BLaER1 (cell line): ENCODE measurements around the gene SIDT1.
A peak's percentile ranks its signal among the peaks of the same experiment; 100 is the strongest.

ENCODE experiments used
- H3K27ac ChIP-seq: shearing (Covaris generic); formaldehyde crosslinking; 2 replicates; pipeline ENCODE4 v1.8.1; 2022
- H3K27me3 ChIP-seq: shearing (Covaris generic); formaldehyde crosslinking; 2 replicates; pipeline ENCODE4 v1.8.1; 2022
- H3K36me3 ChIP-seq: shearing (Covaris generic); formaldehyde crosslinking; 2 replicates; pipeline ENCODE4 v1.8.1; 2022
- H3K4me1 ChIP-seq: shearing (Covaris generic); formaldehyde crosslinking; 2 replicates; pipeline ENCODE4 v1.8.1; 2022
- H3K4me2 ChIP-seq: shearing (Covaris generic); formaldehyde crosslinking; 2 replicates; pipeline ENCODE4 v1.8.1; 2022
- H3K4me3 ChIP-seq: shearing (Covaris generic); formaldehyde crosslinking; 2 replicates; pipeline ENCODE4 v1.8.1; 2022
- H3K9ac ChIP-seq: shearing (Covaris generic); formaldehyde crosslinking; 2 replicates; pipeline ENCODE4 v1.8.1; 2022
- H3K9me3 ChIP-seq: shearing (Covaris generic); formaldehyde crosslinking; 2 replicates; pipeline ENCODE4 v1.8.1; 2022
- H4K20me1 ChIP-seq: shearing (Covaris generic); formaldehyde crosslinking; 2 replicates; pipeline ENCODE4 v1.8.1; 2022
- Cebpa-rat ChIP-seq: shearing (Covaris generic); IDR thresholded peaks from 2 replicates; pipeline ENCODE4 v1.8.1; 2022

The SIDT1 gene

DNA sequence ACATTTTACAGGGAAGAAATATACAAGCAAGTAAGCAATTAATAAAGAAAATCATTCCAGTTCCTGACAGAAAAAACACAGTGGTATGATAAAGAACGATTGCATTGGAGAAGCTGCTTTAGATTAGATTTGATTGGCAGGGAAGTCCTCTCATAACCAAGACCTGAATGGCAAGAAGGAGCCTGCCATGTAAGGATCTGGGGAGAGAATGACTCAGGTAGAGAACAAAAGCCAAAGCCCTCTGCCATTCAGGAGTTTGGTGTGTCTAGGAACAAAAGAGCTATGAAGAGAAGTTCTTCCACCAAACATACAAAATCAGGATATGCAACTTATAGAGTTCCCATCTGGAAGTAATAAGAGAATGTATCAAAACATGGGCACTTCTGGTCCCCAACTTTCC lies 57.6 kb downstream of the SIDT1 start:
- H3K9ac ChIP-seq: no peak overlapping the region
- H3K4me2 ChIP-seq: no peak overlapping the region
- no peaks in the 10 kb centered on the region for H3K9me3 ChIP-seq
- H3K27me3 ChIP-seq: no peaks in the 10 kb centered on the region
- H3K27ac ChIP-seq: no peak overlapping the region
- no peaks in the 10 kb centered on the region for H3K4me1 ChIP-seq
- H4K20me1 ChIP-seq: no peaks in the 10 kb centered on the region
- no peaks in the 10 kb centered on the region for H3K36me3 ChIP-seq
- no peak overlapping the region for H3K4me3 ChIP-seq
- no peak for TF ChIP-seq Cebpa-rat

DNA sequence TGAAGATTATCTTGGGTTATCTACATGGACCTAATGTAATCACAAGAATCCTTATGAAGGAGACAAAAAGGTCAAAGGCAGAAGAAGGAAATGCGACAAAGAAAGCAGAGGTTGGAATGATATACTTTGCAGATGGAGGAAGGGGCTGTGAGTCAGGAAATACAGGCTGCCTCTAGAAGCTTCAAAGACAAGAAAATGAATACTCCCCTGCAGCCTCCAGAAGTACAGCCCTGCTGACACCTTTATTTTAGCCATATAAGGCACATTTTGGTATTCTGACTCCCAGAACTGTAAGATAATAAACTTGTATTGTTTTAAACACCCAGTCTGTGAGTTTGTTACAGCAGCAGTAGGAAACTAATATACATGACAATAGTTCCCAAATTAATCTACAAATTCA lies 58.6 kb downstream of the SIDT1 start:
- H3K36me3 ChIP-seq: no peaks in the 10 kb centered on the region
- TF ChIP-seq Cebpa-rat: no peak
- no peak overlapping the region for H3K27ac ChIP-seq
- no peak overlapping the region for H3K9ac ChIP-seq
- no peaks in the 10 kb centered on the region for H4K20me1 ChIP-seq
- no peaks in the 10 kb centered on the region for H3K4me1 ChIP-seq
- H3K9me3 ChIP-seq: no peaks in the 10 kb centered on the region
- no peak overlapping the region for H3K4me3 ChIP-seq
- H3K4me2 ChIP-seq: no peak overlapping the region
- H3K27me3 ChIP-seq: no peaks in the 10 kb centered on the region

DNA sequence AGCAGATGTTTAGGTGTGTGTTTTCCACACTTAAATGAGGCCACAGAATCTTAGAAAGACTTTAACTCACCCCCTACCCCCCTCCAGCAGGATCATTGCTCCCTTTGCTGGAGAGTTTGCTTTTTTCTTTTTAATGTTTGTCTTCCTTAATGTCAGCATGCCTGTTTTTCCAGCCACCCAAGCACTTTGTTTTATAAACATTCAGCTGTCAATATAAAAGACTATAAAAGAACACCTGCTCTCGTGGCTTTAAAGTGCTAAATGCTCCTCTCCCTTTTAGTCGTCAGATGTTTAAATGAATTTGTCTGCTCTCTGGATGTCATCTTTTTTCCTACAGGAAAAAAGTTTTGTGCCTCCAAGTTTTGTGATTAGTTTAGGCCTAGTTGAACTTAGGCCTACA lies 61.7 kb downstream of the SIDT1 start:
- no peak overlapping the region for H3K9ac ChIP-seq

DNA sequence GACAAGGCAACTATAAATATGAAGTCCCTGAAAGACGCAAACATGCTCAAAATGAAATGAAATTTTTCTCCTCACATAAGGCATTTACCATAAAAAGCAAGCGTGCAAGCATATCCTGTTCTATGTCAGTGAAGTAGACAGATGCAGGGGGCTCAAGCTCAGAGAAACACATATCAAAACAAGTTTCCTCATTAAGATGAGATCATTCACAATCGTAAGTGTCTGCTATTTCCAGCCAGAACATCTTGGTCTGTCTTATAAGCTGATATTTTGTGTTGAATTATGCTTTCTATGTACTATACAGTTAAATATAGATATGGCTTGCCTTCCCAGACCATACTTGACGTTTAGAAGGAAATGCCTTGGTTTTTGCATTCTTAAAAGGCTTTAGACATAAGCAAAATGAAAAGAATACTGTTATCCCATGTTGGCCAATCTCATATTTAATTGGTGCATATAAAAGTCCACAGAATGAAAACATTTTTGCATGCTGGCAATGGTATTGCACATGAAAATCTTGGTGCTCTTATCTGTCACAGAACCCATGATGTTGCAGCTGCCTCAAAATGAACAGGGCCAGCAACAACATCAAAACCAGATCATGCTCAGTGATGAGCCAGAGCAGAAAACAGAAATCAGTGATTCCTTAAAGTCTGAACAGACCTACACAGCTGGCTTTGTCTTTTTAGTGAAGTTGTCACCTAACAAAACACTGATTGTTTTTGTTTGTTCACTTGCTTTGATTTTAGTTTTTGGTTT lies 65.4 kb downstream of the SIDT1 start:
- Histone ChIP-seq H3K4me1 (no peaks in the 10 kb centered on the region), H3K9me3 (no peaks in the 10 kb centered on the region), H3K27me3 (no peaks in the 10 kb centered on the region), H3K9ac (no peak overlapping the region), H4K20me1 (no peaks in the 10 kb centered on the region), H3K36me3 (no peaks in the 10 kb centered on the region), H3K4me3 (no peak overlapping the region), H3K4me2 (no peak overlapping the region), H3K27ac (no peak overlapping the region)
- TF ChIP-seq Cebpa-rat: no peak

More for the DNA sequence above, 61.7 kb downstream of the SIDT1 start:
- Histone ChIP-seq H3K4me2 (no peak overlapping the region), H3K4me3 (no peak overlapping the region), H3K9me3 (no peaks in the 10 kb centered on the region), H3K27me3 (no peaks in the 10 kb centered on the region), H3K36me3 (no peaks in the 10 kb centered on the region), H4K20me1 (no peaks in the 10 kb centered on the region), H3K4me1 (no peaks in the 10 kb centered on the region), H3K27ac (no peak overlapping the region)
- TF ChIP-seq Cebpa-rat: no peak

DNA sequence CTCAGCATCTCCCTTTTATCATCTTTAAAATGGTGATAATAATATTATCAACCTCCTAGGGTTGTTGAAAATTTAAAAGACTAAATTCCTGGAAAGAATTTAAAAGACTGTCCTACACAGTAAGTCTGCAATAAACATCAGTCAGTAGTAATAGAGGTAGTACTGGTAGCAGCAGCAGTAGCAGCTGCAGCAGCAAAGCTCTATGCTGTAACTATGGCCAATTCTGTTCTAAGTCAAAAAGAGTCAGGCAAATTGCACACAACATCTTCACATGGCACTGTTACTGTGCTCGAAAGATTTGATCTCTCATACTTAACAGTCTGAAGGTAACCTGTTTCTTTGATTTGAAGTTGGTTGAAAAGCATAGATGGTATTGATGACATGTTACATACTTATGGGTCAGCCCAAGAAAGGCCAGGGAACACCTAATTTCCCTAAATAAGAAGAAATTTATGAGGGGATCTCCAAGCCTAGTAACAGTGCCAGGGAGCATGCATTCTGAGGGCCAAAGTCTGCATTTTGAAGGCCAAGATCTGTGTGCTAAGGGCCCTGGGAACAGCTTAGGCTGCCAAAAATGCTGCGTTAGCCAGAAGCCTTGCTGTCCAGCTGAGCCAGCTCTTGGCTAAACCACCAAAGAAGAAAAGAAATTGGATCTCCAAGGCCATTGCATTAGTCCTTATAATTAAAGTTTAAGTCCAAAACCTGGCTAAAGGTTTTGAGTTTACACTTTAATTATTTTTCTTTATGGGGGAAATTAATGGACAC lies 68.2 kb downstream of the SIDT1 start:
- no peaks in the 10 kb centered on the region for H3K27me3 ChIP-seq
- no peak overlapping the region for H3K9ac ChIP-seq
- H3K4me1 ChIP-seq: no peaks in the 10 kb centered on the region
- TF ChIP-seq Cebpa-rat: no peak
- no peak overlapping the region for H3K4me3 ChIP-seq
- H3K27ac ChIP-seq: no peak overlapping the region
- no peaks in the 10 kb centered on the region for H3K36me3 ChIP-seq
- no peaks in the 10 kb centered on the region for H4K20me1 ChIP-seq
- no peak overlapping the region for H3K4me2 ChIP-seq
- H3K9me3 ChIP-seq: no peaks in the 10 kb centered on the region

DNA sequence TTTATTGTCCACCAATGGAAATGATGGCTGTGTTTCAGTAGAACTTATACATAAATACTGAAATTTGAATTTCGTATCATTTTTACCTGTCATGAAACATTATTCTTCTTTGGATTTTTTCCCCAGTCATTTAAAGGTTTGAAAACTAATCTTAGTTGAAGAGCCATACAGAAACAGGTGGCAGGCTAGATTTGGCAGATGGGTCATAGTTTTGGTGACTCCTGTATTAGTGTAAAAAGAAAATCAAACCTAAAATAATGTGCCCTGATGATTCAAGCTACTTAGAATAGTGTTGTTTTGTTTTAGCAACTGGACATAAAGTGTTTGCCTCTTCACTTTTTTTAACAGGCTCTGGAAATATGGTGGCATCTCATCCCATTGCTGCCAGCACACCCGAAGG lies 68.9 kb downstream of the SIDT1 start:
- TF ChIP-seq Cebpa-rat: no peak

DNA sequence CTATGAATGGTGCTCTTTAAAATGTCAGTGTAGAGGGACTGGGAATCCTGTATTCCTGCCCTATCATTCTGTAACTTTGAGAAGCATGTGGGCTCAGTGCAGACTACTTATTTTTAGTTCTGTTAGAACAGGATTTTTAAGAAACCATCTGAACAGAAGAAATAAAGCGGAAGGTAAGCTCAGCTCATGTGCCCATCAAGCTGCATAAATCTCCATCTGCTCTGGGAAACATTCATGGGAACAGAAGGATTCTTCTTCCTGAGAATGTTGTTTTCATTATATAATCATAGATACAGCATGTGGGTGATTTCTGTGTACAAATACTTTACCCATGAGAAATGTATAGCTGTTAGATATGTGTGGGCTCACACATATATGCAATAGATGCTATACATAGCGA lies 69.9 kb downstream of the SIDT1 start:
- H3K27ac ChIP-seq: no peak overlapping the region
- no peak overlapping the region for H3K9ac ChIP-seq
- H3K9me3 ChIP-seq: no peaks in the 10 kb centered on the region
- H3K4me3 ChIP-seq: no peak overlapping the region
- no peak for TF ChIP-seq Cebpa-rat
- no peak overlapping the region for H3K4me2 ChIP-seq
- peaks cover 14% of the 10 kb centered on the region for H3K4me1 ChIP-seq
- no peaks in the 10 kb centered on the region for H3K36me3 ChIP-seq
- H4K20me1 ChIP-seq: no peaks in the 10 kb centered on the region
- H3K27me3 ChIP-seq: no peaks in the 10 kb centered on the region

More for the DNA sequence above, 68.9 kb downstream of the SIDT1 start:
- H4K20me1 ChIP-seq: no peaks in the 10 kb centered on the region
- H3K9me3 ChIP-seq: no peaks in the 10 kb centered on the region
- H3K9ac ChIP-seq: no peak overlapping the region
- H3K27me3 ChIP-seq: no peaks in the 10 kb centered on the region
- H3K4me3 ChIP-seq: no peak overlapping the region
- H3K4me1 ChIP-seq: peaks cover 4% of the 10 kb centered on the region
- no peaks in the 10 kb centered on the region for H3K36me3 ChIP-seq
- no peak overlapping the region for H3K4me2 ChIP-seq
- H3K27ac ChIP-seq: no peak overlapping the region

DNA sequence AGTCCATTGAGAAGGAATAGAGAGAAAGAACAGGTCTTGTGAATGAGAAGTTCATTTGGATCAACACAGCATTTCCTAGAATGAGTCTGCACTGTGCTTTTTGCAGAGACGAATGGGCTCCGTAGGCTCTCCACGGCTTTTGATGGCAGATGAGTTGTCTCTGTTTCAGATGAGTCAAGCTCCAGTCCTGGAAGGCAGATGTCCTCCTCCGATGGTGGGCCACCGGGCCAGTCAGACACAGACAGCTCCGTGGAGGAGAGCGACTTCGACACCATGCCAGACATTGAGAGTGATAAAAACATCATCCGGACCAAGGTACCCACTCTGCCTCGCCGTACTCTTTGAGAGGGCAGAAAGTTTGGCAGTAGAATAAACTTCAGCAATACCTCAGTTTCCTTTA lies 70.5 kb downstream of the SIDT1 start:
- Histone ChIP-seq H3K36me3 (no peaks in the 10 kb centered on the region), H4K20me1 (no peaks in the 10 kb centered on the region), H3K27me3 (no peaks in the 10 kb centered on the region), H3K4me2 (no peak overlapping the region), H3K4me1 (peaks cover 19% of the 10 kb centered on the region), H3K9ac (no peak overlapping the region), H3K9me3 (no peaks in the 10 kb centered on the region), H3K4me3 (no peak overlapping the region), H3K27ac (no peak overlapping the region)
- TF ChIP-seq Cebpa-rat: no peak

DNA sequence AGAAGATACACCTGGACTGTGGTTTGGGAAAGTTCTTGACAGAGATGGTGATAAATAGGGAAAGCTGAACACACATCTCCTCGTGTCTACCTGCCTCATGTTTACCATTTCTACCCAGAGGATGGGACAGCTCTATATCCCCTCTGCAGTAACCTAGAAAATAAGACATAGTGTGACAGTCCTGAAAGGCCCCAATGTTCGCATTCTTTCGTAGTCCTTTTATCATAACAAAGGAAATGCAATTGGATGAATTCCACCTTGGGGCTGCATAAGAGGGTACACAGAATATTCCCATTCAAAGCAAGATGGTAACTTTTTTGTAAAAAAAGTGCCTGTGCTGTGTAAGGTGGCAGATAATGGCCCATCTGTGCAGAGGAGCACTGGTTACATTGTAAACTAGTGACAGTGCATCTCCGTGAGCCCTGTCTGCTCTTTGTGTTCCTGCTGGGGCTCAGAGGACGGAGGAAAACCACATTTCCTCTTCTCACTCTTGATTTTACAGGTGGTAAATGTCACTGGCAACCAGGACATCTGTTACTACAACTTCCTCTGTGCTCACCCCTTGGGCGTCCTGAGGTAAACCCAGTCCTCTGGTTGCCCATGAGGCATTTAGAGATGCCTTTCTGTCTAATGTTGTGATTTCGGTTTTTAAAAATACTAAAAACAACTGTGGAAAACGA lies 74.3 kb downstream of the SIDT1 start:
- H3K4me2 ChIP-seq: peak overlapping the region; percentile 66
- TF ChIP-seq Cebpa-rat: no peak
- H3K4me3 ChIP-seq: no peak overlapping the region
- no peaks in the 10 kb centered on the region for H3K36me3 ChIP-seq
- no peaks in the 10 kb centered on the region for H4K20me1 ChIP-seq
- H3K27ac ChIP-seq: no peak overlapping the region
- peaks cover 19% of the 10 kb centered on the region for H3K4me1 ChIP-seq
- H3K9me3 ChIP-seq: no peaks in the 10 kb centered on the region
- no peaks in the 10 kb centered on the region for H3K27me3 ChIP-seq
- H3K9ac ChIP-seq: no peak overlapping the region

DNA sequence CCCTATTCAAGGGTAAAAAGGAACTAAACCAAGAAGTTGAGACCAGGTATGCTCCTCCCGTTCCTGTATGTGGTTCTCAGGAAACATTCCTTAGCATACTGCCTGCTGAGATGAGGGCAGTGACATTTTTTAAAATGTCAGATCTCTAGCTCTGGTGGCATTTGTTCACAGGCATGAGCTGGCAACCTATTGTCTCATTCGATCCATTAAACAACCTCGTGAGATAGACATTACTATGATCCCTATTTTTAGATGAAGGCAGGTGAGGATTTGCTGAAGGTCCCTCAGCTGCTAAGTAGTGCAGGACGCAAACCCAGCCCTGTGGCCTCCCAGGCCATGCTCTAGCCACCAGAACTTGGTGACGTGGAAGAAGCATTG lies 74.9 kb downstream of the SIDT1 start:
- no peak for TF ChIP-seq Cebpa-rat
- Histone ChIP-seq H3K4me1 (peaks cover 19% of the 10 kb centered on the region), H3K4me2 (peak overlapping the region; percentile 66), H3K27me3 (no peaks in the 10 kb centered on the region), H3K4me3 (no peak overlapping the region), H3K36me3 (no peaks in the 10 kb centered on the region), H3K27ac (no peak overlapping the region), H3K9ac (no peak overlapping the region), H3K9me3 (no peaks in the 10 kb centered on the region), H4K20me1 (no peaks in the 10 kb centered on the region)
